Psoas muscle (tissue), 8 donors: ENCODE measurements around the gene FRMPD1. TPM values are rescaled to one million over a fixed set of nuclear protein-coding genes. Genes with fewer than 3 reads are reported as not detected.

Experiments
- ATAC-seq, 4 donors: fragments of 200-7000 bp; cut with Tn5 transposase; one replicate each; pipeline ENCODE4 v1.9.1; 2020; ENCODE audit warnings: moderate library complexity in 3 of 4, mild to moderate bottlenecking in 2 of 4
- DNase-seq, 2 donors: peaks; one replicate each; pipeline ENCODE4 v3.0.0-alpha.2; 2020
- H3K27ac ChIP-seq: fragments of 200-600 bp; one replicate; pipeline ENCODE4 v1.8.0; 2022
- H3K27me3 ChIP-seq, 3 donors: fragments of 200-600 bp in 1 of 3; one replicate each; pipeline versions ENCODE4 v1.6.1 to v1.8.0; 2013 to 2022; ENCODE audit warnings: low read length in 2 of 3, mild to moderate bottlenecking in 2 of 3, moderate library complexity in 1 of 3; ENCODE audit not compliant: insufficient read depth in 3 of 3
- H3K36me3 ChIP-seq, 2 donors: fragments of 200-600 bp in 1 of 2; one replicate each; pipeline versions ENCODE4 v1.6.1 to v1.8.0; 2013 to 2022; ENCODE audit warnings: low read depth in 1 of 2, mild to moderate bottlenecking in 1 of 2, moderate library complexity in 1 of 2; ENCODE audit not compliant: insufficient read depth in 1 of 2
- H3K4me1 ChIP-seq: fragments of 200-600 bp; one replicate; pipeline ENCODE4 v1.8.0; 2022
- H3K4me3 ChIP-seq: fragments of 200-600 bp; one replicate; pipeline ENCODE4 v1.8.0; 2022; ENCODE audit warnings: mild to moderate bottlenecking
- H3K9me3 ChIP-seq: fragments of 200-600 bp; one replicate; pipeline ENCODE4 v1.8.0; 2022
- WGBS, 3 donors: extraction: QIAGEN DNeasy Blood & Tissue Kit; methylation state at CpG; one replicate each; pipeline versions ENCODE4 v1.1.6 to v1.1.7; 2013; 5-methylcytosine and 5-hydroxymethylcytosine counted together
- intact Hi-C, 2 donors: fragments of 100-400 bp; cut with DNase I; formaldehyde crosslinking; loops; one replicate each; pipeline versions ENCODE4 v1.11.0 to v1.14.2; 2022
- polyA plus RNA-seq, 3 donors: library from polyadenylated mRNA; stranded (reverse); fragments of 200-250 nt; gene quantifications; one replicate each; pipeline ENCODE4 v1.2.3, GENCODE V29; 2013
- total RNA-seq, 4 donors: library from RNA; stranded (reverse); fragmentation: NEBNext Ultra II Directional in 2 of 4; extraction: Animal tissue kit (Norgen Biotek cat#: 25700) in 2 of 4; gene quantifications; one replicate each; pipeline versions ENCODE4 v1.2.1 to v1.2.4, GENCODE V29; 2021 to 2023
- TF ChIP-seq, protein P1 (sequence below): fragments of 200-600 bp; IDR thresholded peaks from one replicate; pipeline ENCODE4 v1.8.0; 2022; ENCODE audit warnings: antibody characterized with exemption
- donor health status: healthy with polysubstance abuse.
- donor health status: DM: no; HTN: no; CAD: no; lungs with moderate emphysema.
- donor health status: Bipolar disorder and iron deficiency.
- donor health status: healthy.
- donor health status: DM: yes; HTN: yes; CAD: no.
- donor health status: DM: no; HTN: no; CAD: no.
- donor health status: DM: no; HTN: no; CAD: no.
- donor health status: DM: yes; HTN: yes; CAD: no.

The FRMPD1 gene
- total and polyA plus RNA-seq, 7 donors, result 0.48 to 6.1 (median 1.4) TPM

DNA sequence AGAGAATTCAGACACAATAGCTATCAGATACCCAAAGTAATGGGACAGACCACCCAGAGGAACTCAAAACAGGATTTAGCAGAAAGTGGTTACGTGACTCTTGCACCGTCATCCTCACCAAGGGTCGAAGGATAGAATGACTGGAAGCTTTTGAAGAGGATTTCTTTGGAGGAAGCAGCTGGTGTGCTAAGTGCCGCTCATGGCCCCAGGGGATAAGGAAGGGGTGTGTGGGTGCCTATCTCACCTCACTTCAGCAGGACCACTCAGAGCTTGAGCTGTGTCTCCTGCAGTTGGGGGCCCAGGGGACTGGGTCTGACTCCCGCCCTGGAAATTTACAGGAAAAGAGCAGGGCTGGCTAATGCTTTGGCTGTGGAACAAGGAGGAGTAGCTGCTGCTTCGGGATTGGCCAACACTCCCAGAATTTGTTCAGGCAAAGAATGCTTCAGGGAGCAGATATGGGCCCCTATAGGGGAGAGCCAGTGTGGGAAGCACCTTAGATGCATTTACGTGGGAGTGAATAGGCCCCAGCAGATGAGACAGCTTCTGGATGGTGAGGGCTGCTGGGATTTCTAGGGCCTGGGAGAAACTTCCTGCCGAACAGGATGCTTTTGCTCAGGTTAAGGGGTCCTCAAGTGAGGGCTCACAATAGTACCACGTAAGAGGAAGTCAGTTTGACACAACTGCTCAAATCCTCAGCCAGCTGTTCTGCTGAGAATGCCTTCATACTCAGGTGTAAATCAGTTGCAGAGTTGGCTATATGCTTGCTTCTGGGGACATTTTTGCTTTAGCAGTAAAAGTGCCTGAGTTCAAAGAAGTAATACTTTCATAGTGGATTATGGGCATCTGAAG, 29.3 kb upstream of the FRMPD1 start:
- intact Hi-C loops, result loop anchor here in 1 of 2 donors (10.0 kb wide), 1 partner anchor 113 kb away; no protein-coding TSS in a partner anchor
- Histone ChIP-seq H3K27me3 (no peaks in the 10 kb centered on the region), H3K4me3 (no peak overlapping the region), H3K27ac (no peak overlapping the region), H3K4me1 (no peaks in the 10 kb centered on the region), H3K36me3 (no peaks in the 10 kb centered on the region), H3K9me3 (no peaks in the 10 kb centered on the region)
- DNase-seq (no peak), ATAC-seq (no peak)
- WGBS, 3 donors, result 63 to 67% (median 63%) methylated on average over 9 of the region's 9 CpGs
- TF ChIP-seq, protein P1, sequence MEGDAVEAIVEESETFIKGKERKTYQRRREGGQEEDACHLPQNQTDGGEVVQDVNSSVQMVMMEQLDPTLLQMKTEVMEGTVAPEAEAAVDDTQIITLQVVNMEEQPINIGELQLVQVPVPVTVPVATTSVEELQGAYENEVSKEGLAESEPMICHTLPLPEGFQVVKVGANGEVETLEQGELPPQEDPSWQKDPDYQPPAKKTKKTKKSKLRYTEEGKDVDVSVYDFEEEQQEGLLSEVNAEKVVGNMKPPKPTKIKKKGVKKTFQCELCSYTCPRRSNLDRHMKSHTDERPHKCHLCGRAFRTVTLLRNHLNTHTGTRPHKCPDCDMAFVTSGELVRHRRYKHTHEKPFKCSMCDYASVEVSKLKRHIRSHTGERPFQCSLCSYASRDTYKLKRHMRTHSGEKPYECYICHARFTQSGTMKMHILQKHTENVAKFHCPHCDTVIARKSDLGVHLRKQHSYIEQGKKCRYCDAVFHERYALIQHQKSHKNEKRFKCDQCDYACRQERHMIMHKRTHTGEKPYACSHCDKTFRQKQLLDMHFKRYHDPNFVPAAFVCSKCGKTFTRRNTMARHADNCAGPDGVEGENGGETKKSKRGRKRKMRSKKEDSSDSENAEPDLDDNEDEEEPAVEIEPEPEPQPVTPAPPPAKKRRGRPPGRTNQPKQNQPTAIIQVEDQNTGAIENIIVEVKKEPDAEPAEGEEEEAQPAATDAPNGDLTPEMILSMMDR, result no peak

DNA sequence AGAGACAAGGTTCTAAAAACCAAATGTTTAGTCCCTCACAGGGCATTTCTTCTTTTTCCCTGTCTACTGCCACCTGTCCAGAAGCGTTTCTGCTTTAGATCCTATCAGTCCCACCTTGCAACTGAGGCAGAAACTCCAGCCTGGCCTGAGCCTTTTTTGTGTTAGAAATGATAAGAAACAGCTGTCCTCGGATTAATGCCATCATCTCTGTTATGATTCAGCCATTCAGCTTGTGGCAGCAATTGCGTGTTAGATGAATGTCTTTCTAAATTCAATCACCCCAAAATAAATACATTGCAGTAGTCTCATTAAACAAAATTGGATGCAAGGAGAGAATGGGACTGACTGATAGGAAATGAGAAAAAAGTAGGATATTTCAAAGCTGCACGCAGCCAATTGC, 28.3 kb upstream of the FRMPD1 start:
- intact Hi-C loops, result loop anchor here in 1 of 2 donors (10.0 kb wide), 1 partner anchor 112 kb away; no protein-coding TSS in a partner anchor
- DNase-seq, result no peak
- no peaks in the 10 kb centered on the region for H3K36me3 ChIP-seq
- H3K27me3 ChIP-seq, result no peaks in the 10 kb centered on the region
- no peak overlapping the region for H3K4me3 ChIP-seq
- TF ChIP-seq, protein P1, result no peak
- ATAC-seq, result no peak
- H3K9me3 ChIP-seq, result no peaks in the 10 kb centered on the region
- H3K27ac ChIP-seq, result no peak overlapping the region
- WGBS, 3 donors, result 79 to 82% (median 81%) methylated on average over 4 of the region's 4 CpGs
- no peaks in the 10 kb centered on the region for H3K4me1 ChIP-seq

DNA sequence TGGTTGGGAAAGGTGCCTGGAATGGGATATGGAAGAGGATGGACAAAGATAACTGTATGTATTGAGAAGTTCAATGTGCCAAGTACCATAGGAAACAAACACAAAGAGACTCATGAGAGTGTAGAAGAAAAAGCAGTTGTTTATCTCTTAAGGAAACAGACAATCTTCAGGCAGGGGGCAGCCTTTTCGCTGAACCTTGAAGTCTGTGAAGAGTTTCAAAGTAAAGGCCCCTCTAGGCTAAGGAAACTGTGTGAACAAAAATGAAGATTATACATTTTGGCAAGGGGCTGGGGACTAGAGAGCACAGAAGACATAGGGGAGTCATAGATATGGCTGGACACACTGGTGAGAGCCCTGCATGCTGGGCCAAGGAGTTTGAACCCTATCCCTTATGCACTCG, 27.5 kb upstream of the FRMPD1 start:
- TF ChIP-seq, protein P1, result no peak
- intact Hi-C loops, result loop anchor here in 1 of 2 donors (10.0 kb wide), 1 partner anchor 112 kb away; no protein-coding TSS in a partner anchor
- H3K4me3 ChIP-seq, result no peak overlapping the region
- no peaks in the 10 kb centered on the region for H3K27me3 ChIP-seq
- H3K36me3 ChIP-seq, result no peaks in the 10 kb centered on the region
- DNase-seq, result no peak
- no peaks in the 10 kb centered on the region for H3K4me1 ChIP-seq
- no peak for ATAC-seq
- WGBS, 3 donors, result 90 to 93% (median 90%) methylated on average over 2 of the region's 2 CpGs
- H3K27ac ChIP-seq, result no peak overlapping the region
- H3K9me3 ChIP-seq, result no peaks in the 10 kb centered on the region

DNA sequence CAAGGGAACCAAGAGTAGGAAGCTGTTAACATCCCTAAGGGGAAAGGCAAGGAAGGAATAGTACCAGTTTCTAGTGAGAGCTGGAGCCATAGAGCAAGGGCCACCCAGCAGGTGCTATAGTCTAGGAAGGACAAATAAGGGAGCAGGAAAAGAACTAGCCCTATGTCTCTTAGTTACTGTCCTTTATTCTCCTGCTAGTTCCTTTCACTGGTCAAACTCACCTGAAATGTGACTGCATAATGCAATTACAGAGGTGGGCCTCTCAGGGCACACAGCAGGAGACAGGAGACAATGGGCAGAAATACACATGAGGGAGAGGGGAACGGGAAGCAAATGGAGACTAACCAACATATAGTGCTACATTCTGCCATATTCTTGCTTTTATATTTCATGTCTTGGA, 26.7 kb upstream of the FRMPD1 start:
- no peaks in the 10 kb centered on the region for H3K36me3 ChIP-seq
- intact Hi-C loops, result loop anchor here in 1 of 2 donors (10.0 kb wide), 1 partner anchor 111 kb away; no protein-coding TSS in a partner anchor
- ATAC-seq, result no peak

More for the DNA sequence above, 26.7 kb upstream of the FRMPD1 start:
- no peaks in the 10 kb centered on the region for H3K27me3 ChIP-seq
- H3K4me1 ChIP-seq, result no peaks in the 10 kb centered on the region
- no peaks in the 10 kb centered on the region for H3K9me3 ChIP-seq
- H3K27ac ChIP-seq, result no peak overlapping the region
- TF ChIP-seq, protein P1, result no peak
- WGBS, 3 donors, result 79 to 93% (median 89%) methylated on average over 1 of the region's 1 CpG
- H3K4me3 ChIP-seq, result no peak overlapping the region
- DNase-seq, result no peak
